ENCODE data around the gene MDH2.
"Not testable (repeated sequence)": the region's sequence is repeated elsewhere in the genome, so short reads cannot be mapped to it uniquely, and the experiment has no call there.

MDH2 gene

DNA sequence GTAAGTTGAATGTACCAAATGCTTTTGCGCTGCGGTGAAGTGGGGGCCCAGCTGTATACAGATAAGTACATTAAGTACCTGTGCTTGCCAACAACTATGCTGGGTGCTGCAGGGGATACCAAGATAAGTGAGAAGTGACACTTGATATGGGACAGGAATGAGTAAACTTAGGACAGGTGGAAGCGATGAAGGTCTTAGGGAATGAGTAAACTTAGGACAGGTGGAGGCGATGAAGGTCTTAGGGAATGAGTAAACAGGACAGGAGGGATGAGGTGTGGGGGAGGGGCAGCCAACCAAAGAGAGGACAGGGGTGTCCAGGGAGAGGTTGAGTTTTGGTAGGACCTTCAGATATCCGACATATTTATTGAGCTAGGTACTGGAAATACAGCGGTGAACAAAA lies 1.4 kb downstream of the MDH2 start:
- no peak for DNase-seq

DNA sequence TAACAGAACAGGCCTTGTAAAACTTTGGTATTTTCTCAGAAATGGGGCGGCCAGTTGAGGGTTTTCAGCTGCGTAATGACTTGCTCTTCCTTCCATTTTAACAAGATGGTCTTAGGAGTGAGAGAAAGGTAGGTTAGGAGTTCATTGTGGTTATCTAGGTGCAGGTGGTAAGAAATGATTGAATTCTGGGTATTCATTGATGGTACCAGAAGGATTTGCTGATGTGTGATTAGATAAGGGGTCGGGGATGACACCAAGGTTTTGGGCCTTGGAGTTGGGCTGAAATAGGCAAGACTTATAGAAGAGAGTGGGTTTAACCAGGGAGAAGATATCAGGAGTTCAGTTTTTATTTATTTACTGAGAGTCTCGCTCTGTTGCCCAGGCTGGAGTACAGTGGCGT lies 2.6 kb downstream of the MDH2 start:
- DNase-seq: no peak

DNA sequence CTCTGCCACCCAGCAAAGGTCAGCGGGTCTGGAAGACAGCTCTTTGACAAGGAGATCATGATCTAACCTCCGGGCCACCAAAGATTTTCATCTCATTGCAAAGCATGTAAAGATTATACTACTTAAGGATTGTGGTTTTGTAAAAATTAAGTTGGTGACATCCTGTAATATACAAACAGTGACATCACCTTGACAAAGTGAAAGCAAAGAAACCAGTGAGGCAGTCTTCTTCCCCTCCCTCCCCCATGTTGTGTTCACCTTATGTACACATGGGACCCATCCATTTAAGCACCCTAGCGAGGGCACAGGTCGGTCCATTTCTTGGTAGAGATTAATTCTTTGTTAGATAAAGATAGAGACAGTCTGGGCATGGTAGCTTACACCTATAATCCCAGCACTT lies 3.9 kb downstream of the MDH2 start:
- DNase-seq: peak in 1 of 2 donors; percentile 49

DNA sequence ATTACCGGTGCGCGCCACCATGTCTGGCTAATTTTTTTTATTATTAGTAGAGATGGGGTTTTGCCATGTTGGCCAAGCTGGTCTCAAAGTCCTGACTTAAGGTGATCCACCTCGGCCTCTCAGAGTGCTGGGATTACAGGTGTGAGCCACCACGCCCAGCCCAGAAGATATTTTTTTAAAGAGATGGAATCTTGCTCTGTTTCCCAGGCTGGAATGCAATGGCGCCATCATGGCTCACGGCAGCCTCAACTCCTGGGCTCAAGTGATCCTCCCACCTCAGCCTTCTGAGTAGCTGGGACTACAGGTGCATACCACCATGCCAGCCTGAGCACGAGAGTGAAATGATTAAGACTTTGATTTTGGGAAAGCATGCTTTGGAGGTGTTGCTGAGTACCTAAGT lies 4.8 kb downstream of the MDH2 start:
- not testable (repeated sequence) for DNase-seq

DNA sequence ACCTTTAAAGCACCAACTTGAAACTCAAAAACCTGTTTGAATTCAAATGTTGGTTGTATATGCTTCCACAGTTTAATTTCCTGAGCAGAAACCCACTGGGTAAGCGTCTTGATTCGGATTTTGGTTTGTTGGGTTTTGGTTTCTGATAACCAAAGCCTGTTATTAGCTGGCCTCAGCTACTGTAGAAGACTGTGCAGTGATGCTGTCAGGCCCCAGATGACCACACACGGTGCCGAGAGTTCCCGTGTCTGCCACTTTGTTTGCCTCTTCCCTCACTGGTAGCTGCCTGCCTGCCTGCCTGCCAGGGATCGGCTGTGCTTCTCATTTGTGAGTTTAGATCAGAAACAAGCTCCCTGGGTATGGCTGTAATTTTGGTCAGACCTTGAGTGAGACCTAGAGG lies 5.6 kb downstream of the MDH2 start:
- no peak for DNase-seq

DNA sequence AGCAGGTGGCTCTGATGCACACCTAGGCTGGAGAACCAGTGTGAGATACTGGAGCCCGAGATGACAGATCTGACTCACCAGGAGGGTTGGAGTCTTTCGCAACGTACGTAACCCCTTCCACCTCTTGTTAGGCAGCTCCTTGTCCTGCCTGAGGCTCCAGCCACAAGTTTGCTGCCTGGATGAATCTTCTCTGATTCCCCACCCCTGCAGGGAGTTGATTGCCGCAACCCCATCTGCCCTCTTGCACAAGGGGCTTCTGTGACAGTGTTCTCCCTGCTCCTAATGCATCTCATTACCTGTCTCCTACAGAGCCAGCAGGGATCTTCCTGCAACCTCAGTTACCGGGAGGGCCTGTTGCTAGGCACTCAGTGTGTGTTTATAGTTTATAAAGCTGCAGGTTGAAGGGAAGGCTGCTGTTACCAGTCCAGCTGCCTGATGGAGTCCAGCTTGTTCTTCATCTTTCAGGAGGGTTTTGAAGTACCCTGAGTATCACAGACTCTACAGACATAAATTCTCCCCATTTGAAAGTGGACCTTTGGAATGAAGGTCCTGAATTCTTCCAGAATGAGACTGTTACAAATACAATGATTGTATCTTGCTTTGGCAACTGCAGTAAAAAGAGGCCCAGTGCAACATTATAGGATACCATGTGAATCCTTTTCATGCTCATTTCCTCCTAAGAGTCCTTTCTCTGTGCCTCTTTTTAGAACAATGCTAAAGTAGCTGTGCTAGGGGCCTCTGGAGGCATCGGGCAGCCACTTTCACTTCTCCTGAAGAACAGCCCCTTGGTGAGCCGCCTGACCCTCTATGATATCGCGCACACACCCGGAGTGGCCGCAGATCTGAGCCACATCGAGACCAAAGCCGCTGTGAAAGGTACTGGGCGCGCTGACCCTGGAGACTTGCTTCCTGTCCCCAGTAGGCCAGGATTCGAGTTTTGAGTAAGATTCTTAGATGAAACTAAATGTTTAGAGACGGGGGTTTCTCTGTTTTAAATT lies 6.5 kb downstream of the MDH2 start:
- DNase-seq: no peak

DNA sequence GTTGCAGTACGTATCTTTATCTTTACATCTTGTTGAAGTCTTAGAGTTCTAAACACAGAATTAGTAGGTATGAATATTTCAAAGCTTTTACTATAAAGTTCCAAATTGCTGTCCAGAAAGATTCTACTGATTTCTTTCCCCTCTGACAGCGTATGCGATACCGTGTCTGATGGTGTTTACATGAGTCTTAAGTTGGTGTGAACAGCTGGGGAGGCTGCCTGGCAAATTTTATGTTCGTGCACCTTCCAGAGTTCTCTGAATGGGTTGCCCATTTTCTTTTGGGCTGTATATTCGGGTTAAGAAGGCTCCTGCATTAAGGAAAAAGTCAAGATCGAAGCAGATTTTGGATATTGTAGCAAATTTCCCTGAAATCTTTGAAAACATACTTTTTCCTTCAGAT lies 8.3 kb downstream of the MDH2 start:
- no peak for DNase-seq

DNA sequence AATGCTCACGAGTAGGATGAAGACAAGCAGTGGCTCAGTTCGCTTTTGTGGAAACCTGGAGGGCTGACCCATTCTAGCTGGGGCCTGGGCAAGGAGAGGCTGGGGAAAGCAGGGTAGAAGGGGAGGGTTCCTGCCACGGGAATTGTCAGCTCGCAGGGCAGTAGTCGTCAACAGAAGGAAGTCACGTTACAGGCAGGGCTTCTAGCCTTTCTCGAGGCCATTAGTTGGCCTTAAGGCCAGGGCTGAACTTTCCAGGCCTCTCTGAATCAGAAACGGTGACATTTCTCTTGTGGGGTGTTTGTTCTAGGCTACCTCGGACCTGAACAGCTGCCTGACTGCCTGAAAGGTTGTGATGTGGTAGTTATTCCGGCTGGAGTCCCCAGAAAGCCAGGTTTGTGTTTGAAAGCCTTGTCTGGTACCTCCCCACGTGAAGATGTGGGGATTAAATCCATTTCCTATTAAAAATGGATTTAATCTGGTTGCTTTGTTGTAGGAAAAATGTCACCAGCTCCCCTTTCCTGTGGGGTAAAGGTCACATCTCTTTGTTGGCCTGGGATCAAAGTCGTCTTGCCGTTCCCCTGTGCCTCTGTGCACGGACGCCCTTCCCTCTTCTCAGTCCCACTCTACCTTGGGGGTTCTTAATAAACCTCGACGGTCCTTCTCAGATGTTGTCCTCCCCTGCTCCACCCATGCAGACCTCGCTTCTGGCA lies 9.4 kb downstream of the MDH2 start:
- no peak for DNase-seq

DNA sequence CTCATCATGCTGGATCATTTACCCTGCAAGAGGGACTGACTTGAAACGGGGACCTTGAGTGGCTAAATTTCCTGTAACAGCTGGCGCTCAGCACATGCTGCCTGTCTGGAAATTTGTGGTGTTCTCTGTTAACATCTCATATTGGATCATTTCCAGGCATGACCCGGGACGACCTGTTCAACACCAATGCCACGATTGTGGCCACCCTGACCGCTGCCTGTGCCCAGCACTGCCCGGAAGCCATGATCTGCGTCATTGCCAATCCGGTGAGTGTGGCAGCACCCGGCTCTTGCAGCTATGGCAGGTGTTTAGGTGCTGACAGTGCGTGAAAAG lies 9.9 kb downstream of the MDH2 start:
- DNase-seq: no peak

DNA sequence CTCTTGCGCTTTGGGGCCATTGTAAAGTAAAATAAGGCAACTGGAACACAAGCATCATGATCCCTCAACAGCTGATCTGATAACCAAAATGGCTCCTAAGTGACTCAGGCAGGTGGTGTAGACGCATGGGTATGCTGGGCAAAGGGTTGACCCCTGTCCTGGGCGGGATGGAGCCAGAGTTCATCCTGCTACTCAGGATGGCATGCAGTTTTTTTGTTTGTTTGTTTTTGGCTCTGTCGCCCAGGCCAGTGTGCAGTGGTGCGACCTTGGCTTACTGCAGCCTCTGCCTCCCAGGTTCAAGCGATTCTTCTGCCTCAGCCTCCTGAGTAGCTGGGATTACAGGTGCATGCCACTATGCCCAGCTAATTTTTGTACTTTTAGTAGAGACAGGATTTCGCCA lies 10.8 kb downstream of the MDH2 start:
- DNase-seq: not testable (repeated sequence)

DNA sequence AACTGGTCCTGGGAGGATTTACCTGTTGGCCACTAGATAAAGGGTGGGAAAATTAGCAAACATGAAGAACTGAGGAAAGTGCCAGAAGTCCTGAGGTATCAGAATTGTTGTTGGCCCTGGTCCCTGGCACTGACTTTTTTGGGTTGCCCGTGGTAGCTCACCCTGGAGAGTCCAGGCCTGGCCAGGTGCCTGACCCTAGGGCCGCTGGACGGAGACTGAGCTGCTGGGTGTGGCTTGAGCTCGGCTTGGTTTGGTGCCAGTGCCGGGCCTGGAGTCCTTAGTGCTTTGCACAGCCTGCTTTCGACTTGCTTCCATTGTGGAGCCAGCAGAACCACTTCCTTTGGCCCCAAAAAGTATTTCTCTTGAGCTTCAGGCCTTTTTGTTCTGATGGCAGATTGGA lies 12.9 kb downstream of the MDH2 start:
- no peak for DNase-seq

DNA sequence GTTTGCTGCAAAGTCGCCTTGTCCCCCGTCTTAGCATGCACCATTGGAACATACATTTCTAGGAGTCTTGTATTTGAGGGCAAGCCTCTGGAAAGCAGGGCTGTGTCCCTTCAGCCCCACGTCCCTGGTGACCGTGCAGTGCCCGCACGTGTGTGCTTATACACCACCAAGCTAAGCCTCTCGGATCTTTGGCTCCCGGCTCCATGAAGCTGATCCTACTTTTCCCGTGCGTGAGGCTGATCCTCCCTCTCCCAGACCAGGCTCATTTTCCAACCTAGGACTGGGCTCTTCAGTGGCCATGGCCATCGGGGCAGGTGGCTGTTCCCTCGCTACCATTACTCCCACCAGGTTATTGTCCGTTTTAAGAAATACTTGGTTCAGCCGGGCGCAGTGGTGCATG lies 14.3 kb downstream of the MDH2 start:
- no peak for DNase-seq

DNA sequence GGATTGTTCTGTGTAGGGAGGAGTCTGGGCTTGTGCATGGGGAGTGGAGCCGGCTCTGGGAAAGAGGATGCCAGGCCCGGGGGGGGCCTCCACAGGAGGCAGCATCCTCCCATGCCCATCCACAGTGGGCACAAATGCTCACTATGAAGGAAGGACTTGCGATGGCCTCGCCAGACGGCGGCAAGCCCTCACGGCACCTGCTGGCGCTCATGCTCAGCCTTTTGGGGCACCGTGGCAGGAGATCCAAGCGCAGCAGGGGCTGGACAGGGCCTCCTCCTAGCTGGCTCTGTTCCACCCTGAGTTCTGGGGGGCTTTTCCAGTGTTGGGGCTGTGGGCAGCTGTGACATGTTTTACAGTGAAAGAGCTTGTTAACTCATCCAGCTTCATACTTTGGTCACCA lies 15.2 kb downstream of the MDH2 start:
- DNase-seq: no peak

DNA sequence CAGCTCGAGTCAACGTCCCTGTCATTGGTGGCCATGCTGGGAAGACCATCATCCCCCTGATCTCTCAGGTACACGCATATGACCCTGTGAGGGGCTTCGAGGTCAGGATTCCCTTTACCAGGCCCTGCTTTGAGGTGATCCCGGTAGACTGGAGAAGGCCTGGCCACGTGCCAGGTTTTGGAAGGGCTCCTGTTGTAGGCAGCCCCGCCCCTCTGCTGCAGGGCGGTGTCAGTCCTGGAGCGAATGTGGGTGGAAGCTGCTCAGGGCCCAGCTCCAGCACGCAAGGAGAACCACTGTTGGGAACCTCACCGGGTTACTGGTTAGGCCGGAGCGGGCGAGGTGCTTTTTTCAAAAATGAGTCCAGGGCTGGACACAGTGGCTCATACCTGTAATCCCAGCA lies 15.6 kb downstream of the MDH2 start:
- no peak for DNase-seq

DNA sequence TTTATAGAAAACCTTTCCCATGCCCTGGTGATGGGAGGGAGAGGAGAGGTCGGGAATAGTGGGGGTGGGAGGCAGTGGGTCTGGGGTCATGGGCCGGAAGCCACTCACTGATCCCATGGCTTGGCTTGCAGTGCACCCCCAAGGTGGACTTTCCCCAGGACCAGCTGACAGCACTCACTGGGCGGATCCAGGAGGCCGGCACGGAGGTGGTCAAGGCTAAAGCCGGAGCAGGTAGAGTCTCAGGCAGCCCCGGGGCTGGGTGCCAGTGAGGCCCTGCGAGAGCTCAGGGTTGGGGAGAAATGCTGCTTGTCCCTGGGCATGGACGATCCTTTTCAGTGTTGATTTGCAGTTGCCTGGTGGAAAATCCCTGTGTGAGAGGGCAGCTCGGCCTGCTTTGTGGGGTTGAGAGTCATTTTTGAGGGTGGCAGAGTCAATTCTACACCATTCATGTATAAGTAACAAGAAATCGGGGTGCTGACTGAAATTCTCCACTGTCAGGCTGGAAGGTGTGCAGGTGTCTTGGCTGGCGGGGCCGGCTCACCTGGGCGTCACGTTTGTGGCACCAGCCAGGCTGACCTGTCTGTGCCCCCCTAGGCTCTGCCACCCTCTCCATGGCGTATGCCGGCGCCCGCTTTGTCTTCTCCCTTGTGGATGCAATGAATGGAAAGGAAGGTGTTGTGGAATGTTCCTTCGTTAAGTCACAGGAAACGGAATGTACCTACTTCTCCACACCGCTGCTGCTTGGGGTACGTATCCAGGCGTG lies 16.5 kb downstream of the MDH2 start:
- no peak for DNase-seq

DNA sequence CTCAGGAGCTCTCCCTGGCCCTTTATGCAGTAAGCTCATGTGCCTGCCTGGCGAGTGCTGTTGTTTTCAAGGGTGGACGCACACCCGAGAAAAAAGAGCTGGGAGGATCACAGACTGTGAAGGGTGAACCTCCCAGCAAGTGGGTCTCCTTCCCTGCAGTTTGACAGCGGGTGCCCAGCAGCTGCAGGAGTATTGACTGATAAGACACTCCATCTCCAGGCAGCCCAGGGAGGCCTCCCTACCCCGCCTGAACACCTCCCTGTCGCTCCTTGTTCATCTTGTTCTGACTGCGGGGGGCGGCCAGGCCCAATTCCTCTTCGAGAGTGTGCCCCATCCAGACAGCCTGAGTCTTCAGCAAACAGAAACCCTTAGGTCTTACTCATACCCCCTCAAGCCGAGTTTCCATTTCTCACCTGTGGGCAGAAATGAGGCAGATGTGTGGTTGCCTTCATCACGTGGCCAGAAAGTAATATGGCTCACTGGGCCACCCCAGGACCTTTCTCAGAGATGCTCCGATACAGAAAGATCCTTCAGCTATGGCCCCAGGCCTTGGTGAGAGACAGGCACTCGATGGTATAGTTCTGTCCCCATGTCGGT lies 17.2 kb downstream of the MDH2 start:
- DNase-seq: no peak

DNA sequence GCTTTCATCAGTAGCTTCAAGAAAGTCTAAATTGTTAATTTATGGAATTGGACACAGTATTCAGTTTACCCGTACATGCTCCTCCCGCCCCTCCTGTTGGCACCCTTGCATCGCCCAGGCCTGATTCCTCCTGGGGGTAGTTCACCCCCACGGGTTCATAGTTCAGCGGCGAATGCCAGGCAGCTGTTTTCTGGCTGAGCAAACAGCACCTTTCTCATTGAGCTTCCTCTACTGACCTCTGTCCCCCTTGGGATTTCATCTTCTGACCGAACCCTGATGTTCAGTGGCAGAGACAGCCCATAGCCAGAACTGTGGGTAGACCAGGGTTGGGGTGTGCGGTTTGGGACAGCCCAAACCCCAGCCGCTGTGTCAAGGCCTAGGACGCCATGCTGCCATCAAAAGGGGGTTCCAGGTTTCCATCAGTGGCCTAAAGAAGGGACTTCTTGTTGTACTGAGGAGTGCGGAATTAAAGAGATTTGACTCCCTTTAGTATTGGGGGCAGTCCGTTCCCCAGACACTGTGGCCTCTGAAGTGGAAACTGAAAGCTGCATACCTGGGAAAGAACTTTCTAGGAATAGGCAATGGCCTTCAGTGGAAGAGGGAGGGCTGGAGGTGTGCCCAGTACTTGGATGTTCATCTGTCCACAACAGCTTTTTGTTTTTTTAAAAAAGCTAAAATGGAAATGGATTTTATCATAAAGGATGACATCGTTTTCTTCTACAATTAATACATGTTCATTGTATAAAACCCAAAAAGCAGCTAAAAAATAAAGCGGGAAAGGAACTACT lies 19.0 kb downstream of the MDH2 start:
- no peak for DNase-seq

DNA sequence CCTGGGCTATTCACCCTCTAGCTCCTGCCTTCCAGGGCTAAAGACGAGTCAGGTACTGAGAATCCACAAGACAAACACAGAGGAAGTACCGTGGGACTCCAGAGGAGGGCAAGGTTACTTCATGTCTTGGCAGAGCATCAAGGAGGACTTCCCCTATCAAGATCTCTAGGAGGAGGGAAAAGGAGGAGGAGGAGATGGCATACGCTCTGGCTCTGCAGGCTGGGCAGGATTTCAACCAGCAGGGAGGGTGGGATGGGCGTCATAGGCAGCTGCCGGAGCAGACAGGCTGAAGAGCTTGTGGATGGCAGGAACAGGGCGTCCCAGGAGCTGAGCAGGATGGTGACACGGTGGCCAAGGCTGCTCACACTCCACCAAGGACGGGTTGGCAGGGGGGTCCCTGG lies 21.3 kb downstream of the MDH2 start:
- DNase-seq: no peak

DNA sequence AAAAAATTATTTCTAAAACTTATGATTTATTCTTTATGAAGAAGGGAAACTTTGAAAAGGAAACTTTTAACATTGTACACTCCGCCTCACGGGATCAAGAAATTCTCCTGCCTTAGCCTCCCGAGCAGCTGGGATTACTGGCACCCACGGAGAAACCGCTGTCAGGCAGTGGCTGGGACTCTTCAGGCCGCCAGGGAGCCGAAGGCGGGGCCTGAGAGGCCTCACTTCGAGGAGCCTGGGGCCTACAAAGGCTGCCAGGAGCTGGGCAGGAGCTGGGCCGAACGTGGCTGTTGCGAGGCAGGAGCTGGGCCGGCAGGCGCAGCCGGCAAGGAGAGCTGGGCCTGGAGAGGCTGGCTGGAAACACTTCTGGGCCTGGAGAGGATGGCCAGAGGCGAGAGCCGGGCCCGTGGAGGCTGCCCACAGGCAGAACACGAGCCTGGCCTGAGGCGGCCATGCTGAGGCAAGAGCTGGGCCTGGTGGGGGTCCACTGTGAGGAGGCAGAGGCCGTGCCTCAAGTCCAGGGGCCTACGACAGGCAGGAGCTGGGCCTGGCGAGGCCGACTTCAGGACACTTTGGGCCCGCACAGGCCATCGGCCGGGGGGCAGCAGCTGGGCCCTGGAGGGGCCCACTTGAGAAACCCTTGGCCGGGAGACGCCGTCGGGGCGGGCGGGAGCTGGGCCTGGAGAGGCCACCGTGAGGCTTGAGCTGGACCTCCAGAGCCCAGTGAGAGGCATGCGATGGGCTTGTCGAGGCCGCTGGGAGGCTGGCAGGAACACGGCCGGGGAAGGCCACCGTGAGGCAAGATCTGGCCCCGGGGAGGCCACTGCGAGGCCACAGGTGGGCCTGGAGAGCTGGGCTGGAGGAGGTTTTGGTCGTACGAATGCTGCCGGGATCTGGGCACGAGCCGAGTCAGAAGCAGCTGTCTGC lies 23.7 kb downstream of the MDH2 start:
- DNase-seq: no peak

DNA sequence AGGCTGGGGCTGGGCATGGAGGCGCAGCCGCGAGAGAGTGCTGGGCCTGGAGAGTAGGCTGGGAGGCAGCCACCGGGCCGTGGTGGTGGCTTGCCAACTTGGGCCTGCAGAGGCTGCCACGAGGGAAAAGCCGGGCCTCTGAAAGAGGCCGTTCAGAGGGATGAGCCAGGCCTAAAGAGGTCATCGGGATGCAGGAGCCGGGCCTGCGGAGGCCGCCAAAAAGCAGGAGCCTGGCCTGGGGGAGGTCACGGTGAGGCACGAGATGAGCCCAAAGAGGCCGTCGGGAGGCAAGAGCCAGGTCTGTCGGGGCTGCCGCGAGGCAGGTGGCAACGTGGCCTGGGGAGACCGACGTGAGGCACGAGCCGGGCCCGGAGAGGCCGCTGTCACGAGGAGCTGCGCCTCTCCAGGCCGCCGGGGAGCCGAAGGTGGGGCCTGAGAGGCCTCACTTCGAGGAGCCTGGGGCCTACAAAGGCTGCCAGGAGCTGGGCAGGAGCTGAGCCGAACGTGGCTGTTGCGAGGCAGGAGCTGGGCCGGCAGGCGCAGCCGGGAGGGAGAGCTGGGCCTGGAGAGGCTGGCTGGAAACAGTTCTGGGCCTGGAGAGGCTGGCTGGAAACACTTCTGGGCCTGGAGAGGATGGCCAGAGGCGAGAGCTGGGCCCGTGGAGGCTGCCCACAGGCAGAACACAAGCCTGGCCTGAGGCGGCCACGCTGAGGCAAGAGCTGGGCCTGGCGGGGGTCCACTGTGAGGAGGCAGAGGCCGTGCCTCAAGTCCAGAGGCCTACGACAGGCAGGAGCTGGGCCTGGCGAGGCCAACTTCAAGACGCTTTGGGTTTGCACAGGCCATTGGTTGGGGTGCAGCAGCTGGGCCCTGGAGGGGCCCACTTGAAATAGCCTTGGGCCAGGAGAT lies 24.6 kb downstream of the MDH2 start:
- no peak for DNase-seq
